ENCODE data around the gene SIRT3.
A peak's percentile ranks its signal among the peaks of the same experiment; 100 is the strongest.
"Not testable (repeated sequence)": the region's sequence is repeated elsewhere in the genome, so short reads cannot be mapped to it uniquely, and the experiment has no call there.

SIRT3 gene

DNA sequence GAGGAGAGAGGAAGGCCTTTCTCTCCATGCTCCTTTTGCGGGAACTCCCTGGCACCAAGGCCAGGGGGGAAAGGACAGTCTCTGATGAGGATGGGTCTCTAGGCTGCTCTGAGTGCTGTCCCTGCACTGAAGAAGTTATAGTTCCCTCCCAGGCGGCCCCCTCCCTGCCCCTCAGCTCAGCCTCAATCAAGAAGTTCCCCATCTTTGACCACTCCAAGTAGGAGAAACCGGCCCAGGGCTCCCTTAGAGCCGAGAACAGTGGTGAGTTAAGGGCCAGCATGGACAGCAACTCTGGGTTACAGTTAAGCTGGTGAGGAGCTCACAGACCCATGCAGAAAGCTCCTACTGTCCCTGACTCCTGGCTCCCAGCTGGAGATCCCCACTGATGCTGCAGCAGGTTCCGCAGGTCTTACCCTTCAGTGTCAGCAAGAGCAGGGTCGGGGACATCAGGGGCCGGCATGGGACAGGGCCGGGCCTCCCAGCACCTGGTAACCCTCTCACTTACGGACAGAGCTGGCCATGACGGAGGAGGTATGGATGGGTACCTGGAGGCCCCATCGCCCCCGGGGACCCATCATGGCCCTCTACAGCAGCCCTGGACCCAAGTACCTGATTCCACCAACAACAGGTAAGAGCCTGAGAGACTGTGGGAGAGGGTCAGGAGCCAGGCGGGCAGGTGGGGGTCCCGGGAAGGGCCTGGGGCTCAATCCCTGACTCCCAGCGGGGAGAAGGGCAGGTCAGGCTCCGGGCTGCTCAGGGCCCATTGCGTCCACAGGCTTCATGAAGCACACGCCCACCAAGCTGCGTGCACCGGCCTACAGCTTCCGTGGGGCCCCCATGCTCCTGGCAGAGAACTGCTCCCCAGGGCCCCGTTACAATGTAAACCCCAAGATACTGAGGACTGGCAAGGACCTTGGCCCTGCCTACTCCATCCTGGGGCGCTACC is 39.1 kb downstream of the SIRT3 start:
- H3K4me3 ChIP-seq (ENCODE audit: low read depth, low read length), result no peak overlapping the region
- TF ChIP-seq POLR2A (IDR thresholded peaks at IDR 0.05; ENCODE audit: extremely low read depth, insufficient read length) (no peak), MYC (IDR thresholded peaks at IDR 0.05; ENCODE audit: low read depth, low read length) (no peak)
- TF ChIP-seq, protein P1, sequence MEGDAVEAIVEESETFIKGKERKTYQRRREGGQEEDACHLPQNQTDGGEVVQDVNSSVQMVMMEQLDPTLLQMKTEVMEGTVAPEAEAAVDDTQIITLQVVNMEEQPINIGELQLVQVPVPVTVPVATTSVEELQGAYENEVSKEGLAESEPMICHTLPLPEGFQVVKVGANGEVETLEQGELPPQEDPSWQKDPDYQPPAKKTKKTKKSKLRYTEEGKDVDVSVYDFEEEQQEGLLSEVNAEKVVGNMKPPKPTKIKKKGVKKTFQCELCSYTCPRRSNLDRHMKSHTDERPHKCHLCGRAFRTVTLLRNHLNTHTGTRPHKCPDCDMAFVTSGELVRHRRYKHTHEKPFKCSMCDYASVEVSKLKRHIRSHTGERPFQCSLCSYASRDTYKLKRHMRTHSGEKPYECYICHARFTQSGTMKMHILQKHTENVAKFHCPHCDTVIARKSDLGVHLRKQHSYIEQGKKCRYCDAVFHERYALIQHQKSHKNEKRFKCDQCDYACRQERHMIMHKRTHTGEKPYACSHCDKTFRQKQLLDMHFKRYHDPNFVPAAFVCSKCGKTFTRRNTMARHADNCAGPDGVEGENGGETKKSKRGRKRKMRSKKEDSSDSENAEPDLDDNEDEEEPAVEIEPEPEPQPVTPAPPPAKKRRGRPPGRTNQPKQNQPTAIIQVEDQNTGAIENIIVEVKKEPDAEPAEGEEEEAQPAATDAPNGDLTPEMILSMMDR (IDR thresholded peaks at IDR 0.05; ENCODE audit: low read depth, low read length), result no peak
- TF ChIP-seq, protein P2, sequence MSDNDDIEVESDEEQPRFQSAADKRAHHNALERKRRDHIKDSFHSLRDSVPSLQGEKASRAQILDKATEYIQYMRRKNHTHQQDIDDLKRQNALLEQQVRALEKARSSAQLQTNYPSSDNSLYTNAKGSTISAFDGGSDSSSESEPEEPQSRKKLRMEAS (IDR thresholded peaks at IDR 0.05; ENCODE audit: low read depth, low read length), result no peak
- peak; percentile 35 for DNase-seq (ENCODE audit: low read depth)

DNA sequence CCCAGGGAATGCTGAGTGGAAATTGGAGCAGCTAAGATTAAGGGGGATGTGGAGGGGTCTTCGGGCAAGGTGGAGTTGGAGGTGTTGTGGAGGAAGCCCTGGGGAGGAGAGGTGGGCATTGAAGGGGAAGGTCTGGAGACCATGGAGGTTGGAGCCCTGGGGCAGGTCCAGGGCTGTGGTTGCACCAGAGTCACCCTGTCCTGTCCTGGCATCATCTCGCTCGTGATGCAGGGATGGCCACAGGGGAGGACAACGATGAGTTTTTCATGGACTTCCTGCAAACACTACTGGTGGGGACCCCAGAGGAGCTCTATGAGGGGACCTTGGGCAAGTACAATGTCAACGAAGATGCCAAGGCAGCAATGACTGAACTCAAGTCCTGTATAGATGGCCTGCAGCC is 42.7 kb downstream of the SIRT3 start:
- H3K4me3 ChIP-seq (ENCODE audit: low read depth, low read length), result not testable (repeated sequence)

DNA sequence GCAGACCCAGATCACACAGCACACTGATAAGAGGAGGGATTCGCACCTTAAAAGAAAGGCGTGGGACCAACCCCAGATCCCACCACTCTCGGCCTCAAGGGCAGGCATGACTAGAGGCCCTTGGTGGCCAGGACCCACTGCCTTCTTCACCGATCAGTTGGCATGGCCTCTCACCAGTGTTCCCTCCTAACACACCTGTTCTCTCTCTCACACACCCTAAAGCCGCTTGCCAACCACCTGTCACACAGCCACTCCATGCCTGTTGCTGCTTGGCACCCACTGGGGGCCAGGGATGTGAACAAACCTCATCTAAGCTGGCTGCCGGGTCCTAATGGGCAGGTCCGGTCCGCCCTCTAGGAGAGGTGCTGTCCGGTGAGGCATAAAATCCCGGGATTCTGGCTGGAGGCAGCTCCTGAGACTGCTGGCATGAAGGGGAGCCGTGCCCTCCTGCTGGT is 43.4 kb downstream of the SIRT3 start, which contains the start of gene SCGB1C1:
Gene SCGB1C1 (plus strand): TSS at position 405 of the 455 bp plus-strand sequence. CDS start 22 bp downstream, at position 427.
- H3K4me3 ChIP-seq (ENCODE audit: low read depth, low read length); DNase-seq (ENCODE audit: low read depth): not testable (repeated sequence)

More for the DNA sequence above, 42.7 kb downstream of the SIRT3 start:
- not testable (repeated sequence) for DNase-seq (ENCODE audit: low read depth)

DNA sequence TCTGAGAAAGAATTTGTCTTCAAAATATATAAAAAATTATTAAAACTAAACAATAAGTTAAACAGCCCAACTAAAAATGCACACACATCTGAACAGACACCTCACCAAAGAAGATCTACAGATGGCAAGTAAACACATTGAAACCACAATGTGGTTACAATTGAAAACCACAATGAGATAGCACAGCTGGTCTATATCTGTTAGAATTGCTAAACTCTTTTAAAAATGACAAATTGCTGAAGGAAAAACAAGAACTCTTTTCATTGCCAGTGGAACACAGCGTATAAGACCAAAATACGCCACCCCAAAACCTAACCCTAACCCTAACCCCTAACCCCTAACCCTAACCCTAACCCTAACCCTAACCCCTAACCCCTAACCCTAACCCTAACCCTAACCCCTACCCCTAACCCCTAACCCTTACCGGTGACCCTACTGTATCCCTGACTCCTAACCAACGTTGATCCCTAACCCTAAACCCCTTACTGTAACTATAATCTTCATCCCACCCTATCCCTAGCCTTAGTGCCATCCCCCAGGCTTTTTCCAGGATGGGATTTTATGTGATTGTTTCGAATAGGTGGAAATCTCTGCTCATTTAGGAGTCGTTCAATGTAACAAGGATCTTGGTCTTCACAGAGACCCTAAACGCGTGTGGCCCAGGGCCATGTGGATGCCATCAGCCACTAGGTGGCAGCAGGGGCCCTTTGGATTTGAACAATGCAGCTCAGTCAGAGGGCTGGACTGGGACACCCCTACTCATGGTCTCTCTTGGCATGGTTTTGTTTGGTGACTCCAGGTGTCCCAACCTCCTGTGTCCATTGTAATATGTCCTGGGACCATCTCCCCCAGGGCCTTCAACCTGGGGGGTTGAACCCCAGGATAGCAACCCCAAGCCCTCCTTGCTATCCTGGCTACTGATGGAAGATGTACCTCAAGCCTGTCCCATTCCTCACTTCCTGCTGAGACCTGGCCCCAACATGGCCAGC is 44.4 kb downstream of the SIRT3 start:
- not testable (repeated sequence) for DNase-seq (ENCODE audit: low read depth); H3K4me3 ChIP-seq (ENCODE audit: low read depth, low read length)

DNA sequence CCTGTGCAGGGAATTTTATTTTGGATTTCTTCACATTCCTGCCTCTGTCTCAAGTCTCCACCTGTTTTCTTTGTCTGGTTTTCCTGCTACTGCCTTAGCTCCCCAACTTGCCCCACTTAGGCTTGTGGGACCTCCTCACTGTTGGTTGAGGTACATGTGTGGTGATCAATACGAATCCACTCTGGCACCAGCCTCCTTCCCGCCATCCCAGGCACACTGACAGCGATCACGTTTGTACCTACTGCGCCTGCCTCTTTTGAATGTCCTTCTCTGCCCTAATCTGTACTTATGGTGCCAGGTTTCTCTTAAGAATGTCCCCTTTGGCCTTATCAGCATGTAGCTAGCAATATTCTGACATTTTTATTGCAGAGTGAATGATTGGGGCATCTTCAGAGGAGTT is 45.6 kb downstream of the SIRT3 start:
- DNase-seq (ENCODE audit: low read depth); H3K4me3 ChIP-seq (ENCODE audit: low read depth, low read length): not testable (repeated sequence)

DNA sequence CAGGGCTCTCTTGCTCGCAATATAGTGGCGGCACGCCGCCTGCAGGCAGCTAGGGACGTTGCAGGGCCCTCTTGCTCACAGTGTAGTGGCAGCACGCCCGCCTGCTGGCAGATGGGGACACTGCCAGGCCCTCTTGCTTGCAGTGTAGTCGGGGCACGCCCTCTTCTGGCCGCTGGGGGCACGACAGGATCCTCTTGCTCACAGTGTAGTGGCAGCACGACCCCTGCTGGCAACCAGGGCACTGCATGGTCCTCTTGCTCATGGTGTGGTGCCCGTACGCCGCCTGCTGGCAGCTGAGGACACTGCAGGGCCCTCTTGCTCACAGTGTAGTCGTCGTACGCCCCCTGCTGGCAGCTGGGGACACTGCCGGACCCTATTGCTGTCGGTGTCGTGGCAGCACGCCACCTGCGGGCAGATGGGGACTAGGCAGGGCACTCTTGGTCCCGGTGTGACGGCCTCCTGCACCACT is 46.3 kb downstream of the SIRT3 start:
- DNase-seq (ENCODE audit: low read depth); H3K4me3 ChIP-seq (ENCODE audit: low read depth, low read length): not testable (repeated sequence)
- TF ChIP-seq, protein P1 (IDR thresholded peaks at IDR 0.05; ENCODE audit: low read depth, low read length), result peak; percentile 15

DNA sequence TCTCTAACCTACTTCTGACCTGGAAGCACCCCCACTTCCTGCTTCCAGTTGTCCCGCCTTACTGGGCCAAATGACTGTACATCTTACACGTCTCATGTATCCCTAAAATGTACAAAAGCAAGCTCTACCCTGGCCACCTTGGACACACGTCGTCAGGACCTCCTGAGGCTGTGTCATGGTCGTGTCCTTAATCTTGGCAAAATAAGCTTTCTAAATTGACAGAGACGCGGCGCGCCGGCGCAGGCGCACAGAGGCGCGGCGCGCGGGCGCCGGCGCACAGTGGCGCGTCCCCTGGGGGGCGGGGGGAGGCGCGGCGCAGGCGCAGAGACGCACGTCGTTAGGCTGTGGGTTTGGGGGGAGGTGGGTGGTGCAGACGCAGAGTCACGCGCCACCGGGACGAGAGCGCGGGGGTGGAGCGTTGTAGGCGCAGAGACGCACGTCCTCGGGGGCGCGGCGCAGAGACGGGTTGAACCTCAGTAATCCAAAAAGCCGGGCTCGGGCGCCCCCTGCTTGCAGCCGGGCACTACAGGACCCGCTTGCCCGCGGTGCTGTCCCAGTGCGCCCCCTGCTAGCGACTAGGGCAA is 46.9 kb downstream of the SIRT3 start:
- H3K4me3 ChIP-seq (ENCODE audit: low read depth, low read length); DNase-seq (ENCODE audit: low read depth): not testable (repeated sequence)

DNA sequence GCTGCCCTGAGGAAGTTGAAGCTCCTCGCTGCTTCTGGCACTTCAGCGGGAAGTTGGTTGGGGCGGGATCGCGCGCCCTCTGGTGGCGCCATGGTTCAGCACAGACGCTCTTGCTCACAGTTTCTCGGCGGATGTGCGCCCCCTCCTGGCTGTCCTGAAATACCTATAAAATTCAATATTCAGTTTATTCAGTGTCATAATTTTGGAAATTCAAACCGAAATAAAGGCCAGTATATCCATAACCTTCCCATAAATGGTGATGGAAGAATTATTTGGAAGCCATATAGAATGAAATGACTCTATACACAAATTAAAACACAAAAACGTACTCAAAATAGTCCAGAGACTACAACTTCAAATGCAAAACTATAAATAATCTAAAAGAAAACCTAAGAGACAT is 55.9 kb downstream of the SIRT3 start:
- not testable (repeated sequence) for H3K4me3 ChIP-seq (ENCODE audit: low read depth, low read length); DNase-seq (ENCODE audit: low read depth)

Data from NB4 (cell line).